GM19395 (cell line): ENCODE measurements around the gene PROX2.

Experiments used
- ATAC-seq: cut with Tn5 transposase; IDR thresholded peaks from one replicate; pipeline ENCODE4 v1.9.1; 2021; ENCODE audit warnings: mild to moderate bottlenecking, moderate library complexity; ENCODE audit not compliant: unreplicated experiment

Gene PROX2, protein sequence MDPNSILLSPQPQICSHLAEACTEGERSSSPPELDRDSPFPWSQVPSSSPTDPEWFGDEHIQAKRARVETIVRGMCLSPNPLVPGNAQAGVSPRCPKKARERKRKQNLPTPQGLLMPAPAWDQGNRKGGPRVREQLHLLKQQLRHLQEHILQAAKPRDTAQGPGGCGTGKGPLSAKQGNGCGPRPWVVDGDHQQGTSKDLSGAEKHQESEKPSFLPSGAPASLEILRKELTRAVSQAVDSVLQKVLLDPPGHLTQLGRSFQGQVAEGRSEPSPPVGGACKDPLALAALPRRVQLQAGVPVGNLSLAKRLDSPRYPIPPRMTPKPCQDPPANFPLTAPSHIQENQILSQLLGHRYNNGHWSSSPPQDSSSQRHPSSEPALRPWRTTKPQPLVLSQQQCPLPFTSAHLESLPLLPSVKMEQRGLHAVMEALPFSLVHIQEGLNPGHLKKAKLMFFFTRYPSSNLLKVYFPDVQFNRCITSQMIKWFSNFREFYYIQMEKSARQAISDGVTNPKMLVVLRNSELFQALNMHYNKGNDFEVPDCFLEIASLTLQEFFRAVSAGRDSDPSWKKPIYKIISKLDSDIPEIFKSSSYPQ

GRCh38 chr14:74875941-74876913 lies at the start of gene PROX2:
PROX2 (minus strand) TSS chr14:74876145; CDS start chr14:74863834, 12,311 bp downstream.
- no peak for ATAC-seq

GRCh38 chr14:74924061-74924460 lies 48.1 kb upstream of the PROX2 start:
- ATAC-seq, result no peak

DNA sequence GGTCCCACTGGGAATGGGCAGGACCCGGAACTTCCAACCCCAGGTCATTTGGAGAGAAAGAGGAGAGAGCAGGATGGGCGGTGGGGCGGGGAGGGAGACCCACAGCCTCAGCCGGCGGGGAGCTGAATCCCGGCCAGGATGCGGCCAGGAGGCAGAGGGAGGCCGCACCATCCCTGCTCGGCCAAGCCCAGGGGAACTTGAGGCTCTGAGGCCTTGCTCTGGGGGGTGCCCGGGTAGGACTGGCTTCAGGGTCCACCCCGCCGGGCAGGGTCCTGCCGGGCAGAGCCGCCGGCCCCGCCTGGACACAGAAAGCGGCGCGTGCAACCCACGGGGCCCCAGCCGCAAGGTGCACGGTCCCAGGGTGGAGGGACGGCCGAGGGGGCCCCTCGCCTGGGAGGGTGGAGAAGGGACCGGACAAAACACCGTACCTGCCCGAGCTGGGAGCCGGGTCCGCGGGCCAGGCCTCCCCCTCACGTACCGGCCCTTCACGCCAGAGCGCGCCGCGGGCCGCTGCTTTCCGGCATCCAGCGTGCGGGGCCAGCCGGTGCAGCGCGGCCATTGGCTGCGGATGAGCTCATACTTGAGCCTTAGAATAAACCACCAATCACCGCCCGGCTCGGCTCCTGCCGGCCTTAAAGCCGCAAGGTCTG lies 46.9 kb upstream of the PROX2 start, which contains the start of gene RPS6KL1:
RPS6KL1 (minus strand) TSS at position 509 of the 650 bp plus-strand sequence. CDS start 1,719 bp downstream, outside the sequence.
- ATAC-seq, result peak; percentile 82

- ATAC-seq, result no peak
Measured at GRCh38 chr14:74921987-74922751, 46.2 kb upstream of the PROX2 start.

GRCh38 chr14:74921053-74921620 lies 45.2 kb upstream of the PROX2 start:
- ATAC-seq, result no peak

GRCh38 chr14:74920281-74920680 lies 44.3 kb upstream of the PROX2 start:
- no peak for ATAC-seq

GRCh38 chr14:74919421-74920165 lies 43.6 kb upstream of the PROX2 start:
- ATAC-seq, result no peak

- no peak for ATAC-seq
Measured at GRCh38 chr14:74918380-74918779, 42.4 kb upstream of the PROX2 start.

GRCh38 chr14:74917646-74918081 lies 41.7 kb upstream of the PROX2 start:
- no peak for ATAC-seq

GRCh38 chr14:74917178-74917543 lies 41.2 kb upstream of the PROX2 start:
- ATAC-seq, result no peak

GRCh38 chr14:74915826-74916225 lies 39.9 kb upstream of the PROX2 start:
- ATAC-seq, result no peak

GRCh38 chr14:74915426-74915825 lies 39.5 kb upstream of the PROX2 start:
- no peak for ATAC-seq

GRCh38 chr14:74913986-74914573 lies 38.1 kb upstream of the PROX2 start:
- no peak for ATAC-seq

DNA sequence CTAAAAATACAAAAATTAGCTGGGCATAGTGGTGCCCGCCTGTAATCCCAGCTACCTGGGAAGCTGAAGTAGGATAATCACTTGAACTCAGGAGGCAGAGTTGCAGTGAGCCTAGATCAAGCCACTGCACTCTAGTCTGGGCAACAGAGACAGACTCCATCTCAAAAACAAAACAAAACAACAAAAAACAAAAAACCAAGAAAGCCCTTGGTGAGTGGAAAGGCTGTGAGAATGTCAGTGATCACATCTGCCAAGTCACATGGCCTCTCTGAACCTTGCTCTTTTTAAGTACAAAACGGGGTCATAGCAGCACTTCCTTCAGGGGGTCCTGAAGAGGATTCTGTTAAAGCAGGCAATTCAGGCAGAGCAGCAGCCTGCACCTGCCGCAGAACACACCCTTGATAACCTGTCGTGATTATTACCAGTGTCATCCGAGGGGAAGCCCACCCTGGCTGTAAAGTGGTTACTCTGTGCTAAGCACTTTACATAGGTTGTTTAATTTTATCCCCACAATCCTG lies 37.5 kb upstream of the PROX2 start:
- no peak for ATAC-seq

DNA sequence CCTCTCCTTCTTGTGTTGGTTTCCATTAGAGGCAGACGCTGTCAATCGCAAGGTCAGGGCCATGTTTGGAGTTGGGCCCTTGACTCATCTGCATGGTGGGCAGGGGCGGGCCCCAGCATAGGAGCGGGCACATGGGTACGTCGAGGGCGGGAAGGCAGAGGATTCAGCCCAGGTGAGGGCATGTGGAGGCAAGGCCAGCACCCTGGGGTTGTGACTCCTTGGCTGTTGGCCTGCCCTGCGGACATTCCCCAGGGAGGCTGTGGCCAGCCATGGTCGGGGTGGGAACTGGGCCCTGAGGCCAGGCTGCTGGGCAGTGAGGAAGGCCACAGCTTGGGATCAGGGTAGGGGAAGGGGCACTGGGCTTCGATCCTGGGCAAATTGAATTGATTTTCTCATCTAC lies 36.9 kb upstream of the PROX2 start:
- no peak for ATAC-seq

DNA sequence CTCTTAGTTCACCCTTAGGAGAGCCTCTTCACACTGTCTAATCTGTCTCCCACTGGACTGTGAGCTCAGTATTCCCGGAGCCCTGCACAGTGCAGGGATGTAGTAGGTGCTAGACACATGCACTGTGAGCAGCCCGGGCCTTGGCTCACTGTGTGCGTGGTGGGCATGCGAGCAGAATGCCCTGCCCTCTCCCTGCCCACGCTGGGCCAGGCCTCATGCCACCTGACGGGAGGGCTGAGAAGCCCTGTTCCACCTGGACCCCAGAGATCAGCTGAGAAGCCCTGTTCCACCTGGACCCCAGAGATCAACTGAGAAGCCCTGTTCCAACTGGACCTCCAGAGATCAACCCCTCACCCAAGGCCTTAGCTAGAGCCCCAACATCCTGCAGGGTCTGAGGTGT lies 36.2 kb upstream of the PROX2 start:
- no peak for ATAC-seq

- no peak for ATAC-seq
Measured at GRCh38 chr14:74911704-74912103, 35.8 kb upstream of the PROX2 start.

- no peak for ATAC-seq
Measured at GRCh38 chr14:74911221-74911620, 35.3 kb upstream of the PROX2 start.
